ENCODE measurements around the gene PTBP2. TPM values are rescaled to one million over a fixed set of nuclear protein-coding genes. Genes with fewer than 3 reads are reported as not detected.
"Not testable (repeated sequence)": the region's sequence is repeated elsewhere in the genome, so short reads cannot be mapped to it uniquely, and the experiment has no call there.

Gene PTBP2
- total RNA-seq, 1 donor from 2014 or later: 18.6 TPM

- no peak for ATAC-seq (ENCODE audit: low read depth)
- H3K4me3 Mint-ChIP-seq: no peak overlapping the region
- ChIA-PET CTCF (no interaction called here), POLR2A (no interaction called here)
- no peaks in the 10 kb centered on the region for H3K4me1 Mint-ChIP-seq
- intact Hi-C loops (cut with micrococcal nuclease): no loop called here
- H3K27ac Mint-ChIP-seq: no peak overlapping the region
- no peaks in the 10 kb centered on the region for H3K27me3 Mint-ChIP-seq
- H3K9me3 Mint-ChIP-seq: no peaks in the 10 kb centered on the region
- peaks cover 46% of the 10 kb centered on the region for H3K36me3 Mint-ChIP-seq (ENCODE audit: low read depth)
- no peak for DNase-seq
- TF ChIP-seq CTCF (IDR thresholded peaks at IDR 0.05): no peak
Measured at GRCh38 chr1:96772972-96773371, 51.4 kb downstream of the PTBP2 start.

DNA sequence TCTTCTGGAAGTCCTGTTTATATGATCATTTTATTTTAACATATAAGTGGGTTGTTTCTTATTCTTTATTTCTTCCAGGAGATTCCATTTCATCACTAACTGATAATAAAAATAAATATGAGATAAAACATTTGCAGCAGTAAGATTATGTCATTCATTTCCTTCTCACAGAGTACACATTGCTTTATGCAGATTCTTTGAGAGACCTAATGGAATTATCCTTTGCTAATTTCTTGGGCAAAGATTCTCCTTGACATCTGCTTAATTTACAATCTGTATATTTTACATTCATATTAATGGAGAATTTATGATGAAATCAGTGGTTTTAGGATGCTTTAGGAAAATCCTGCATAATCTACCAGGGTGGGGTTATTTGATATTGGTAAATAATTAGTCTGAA is 60.6 kb downstream of the PTBP2 start:
- POLR2A ChIA-PET: no interaction called here
- intact Hi-C loops (cut with micrococcal nuclease): loop anchor here (2.0 kb wide), 1 partner anchor 15 kb away; no protein-coding TSS in a partner anchor
- H3K4me1 Mint-ChIP-seq: no peaks in the 10 kb centered on the region
- H3K4me3 Mint-ChIP-seq: no peak overlapping the region
- TF ChIP-seq CTCF (IDR thresholded peaks at IDR 0.05): no peak
- no peak overlapping the region for H3K27ac Mint-ChIP-seq
- CTCF ChIA-PET: no interaction called here
- DNase-seq (no peak), ATAC-seq (ENCODE audit: low read depth) (no peak)
- H3K9me3 Mint-ChIP-seq: no peaks in the 10 kb centered on the region
- H3K27me3 Mint-ChIP-seq: no peaks in the 10 kb centered on the region
- H3K36me3 Mint-ChIP-seq (ENCODE audit: low read depth): peaks cover 45% of the 10 kb centered on the region

GRCh38 chr1:96782856-96783255 is 61.3 kb downstream of the PTBP2 start:
- ChIA-PET CTCF (no interaction called here), POLR2A (no interaction called here)
- ATAC-seq (ENCODE audit: low read depth) (no peak), DNase-seq (no peak)
- Mint-ChIP-seq H3K4me1 (no peaks in the 10 kb centered on the region), H3K9me3 (no peaks in the 10 kb centered on the region), H3K27ac (no peak overlapping the region), H3K27me3 (no peaks in the 10 kb centered on the region), H3K4me3 (no peak overlapping the region), H3K36me3 (ENCODE audit: low read depth) (peaks cover 45% of the 10 kb centered on the region)
- no peak for TF ChIP-seq CTCF (IDR thresholded peaks at IDR 0.05)
- intact Hi-C loops (cut with micrococcal nuclease): loop anchor here (2.0 kb wide), 1 partner anchor 14 kb away; no protein-coding TSS in a partner anchor

GRCh38 chr1:96790599-96790998 is 69.0 kb downstream of the PTBP2 start:
- Mint-ChIP-seq H3K36me3 (ENCODE audit: low read depth) (peaks cover 36% of the 10 kb centered on the region), H3K4me3 (no peak overlapping the region), H3K27ac (no peak overlapping the region), H3K27me3 (no peaks in the 10 kb centered on the region), H3K9me3 (no peaks in the 10 kb centered on the region), H3K4me1 (no peaks in the 10 kb centered on the region)
- ChIA-PET POLR2A (no interaction called here), CTCF (no interaction called here)
- ATAC-seq (ENCODE audit: low read depth) (no peak), DNase-seq (no peak)
- intact Hi-C loops (cut with micrococcal nuclease): no loop called here
- no peak for TF ChIP-seq CTCF (IDR thresholded peaks at IDR 0.05)

GRCh38 chr1:96792220-96792619 is 70.6 kb downstream of the PTBP2 start:
- ATAC-seq (ENCODE audit: low read depth) (no peak), DNase-seq (no peak)
- no peak overlapping the region for H3K27ac Mint-ChIP-seq
- no peak for TF ChIP-seq CTCF (IDR thresholded peaks at IDR 0.05)
- H3K36me3 Mint-ChIP-seq (ENCODE audit: low read depth): peaks cover 28% of the 10 kb centered on the region
- no peaks in the 10 kb centered on the region for H3K4me1 Mint-ChIP-seq
- H3K4me3 Mint-ChIP-seq: no peak overlapping the region
- no peaks in the 10 kb centered on the region for H3K27me3 Mint-ChIP-seq
- CTCF ChIA-PET: no interaction called here
- POLR2A ChIA-PET: no interaction called here
- intact Hi-C loops (cut with micrococcal nuclease): no loop called here
- H3K9me3 Mint-ChIP-seq: no peaks in the 10 kb centered on the region

- intact Hi-C loops (cut with micrococcal nuclease); H3K4me1 Mint-ChIP-seq; H3K27ac Mint-ChIP-seq; H3K27me3 Mint-ChIP-seq; ATAC-seq (ENCODE audit: low read depth); CTCF ChIA-PET; DNase-seq; H3K9me3 Mint-ChIP-seq; H3K4me3 Mint-ChIP-seq: not testable (repeated sequence)
- peaks cover 37% of the 10 kb centered on the region for H3K36me3 Mint-ChIP-seq (ENCODE audit: low read depth)
- POLR2A ChIA-PET: interaction anchor here (0.7 kb wide), 1 partner anchor 30 kb away, joined by 6 read pairs; no protein-coding TSS in a partner anchor
Measured at GRCh38 chr1:96801696-96802095, 80.1 kb downstream of the PTBP2 start.

Measured in activated B cell treated with CpG ODN at 0.5 μM for 24 hours (primary cell).